Glomerular visceral epithelial cell (primary cell): ENCODE measurements around the gene PPY.
A peak's percentile ranks its signal among the peaks of the same experiment; 100 is the strongest.
"Not testable (repeated sequence)": the region's sequence is repeated elsewhere in the genome, so short reads cannot be mapped to it uniquely, and the experiment has no call there.

Source experiments
- DNase-seq: peaks from one replicate; pipeline ENCODE4 v3.0.0-alpha.2; 2016; ENCODE audit errors: extremely low spot score

PPY gene

DNA sequence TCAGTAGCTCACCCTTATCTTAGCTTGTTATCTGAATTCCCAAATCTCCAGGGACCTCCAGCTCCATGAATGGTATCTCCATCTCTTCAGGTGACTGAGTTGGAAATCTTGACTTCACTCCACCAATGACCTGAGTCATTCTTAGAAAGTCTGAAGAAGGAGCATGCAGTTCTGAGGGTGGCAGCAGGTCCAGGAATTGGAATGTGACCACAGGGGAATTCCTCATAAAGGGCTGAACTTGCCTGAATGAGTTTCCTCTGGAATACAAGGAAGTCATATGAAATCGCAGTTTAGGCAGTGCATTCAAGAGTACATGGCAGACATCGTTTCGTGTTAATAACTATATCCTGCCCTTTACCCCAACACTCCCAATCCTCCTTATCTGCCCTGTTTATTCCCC, 24.0 kb upstream of the PPY start:
- DNase-seq = peak; percentile 70

DNA sequence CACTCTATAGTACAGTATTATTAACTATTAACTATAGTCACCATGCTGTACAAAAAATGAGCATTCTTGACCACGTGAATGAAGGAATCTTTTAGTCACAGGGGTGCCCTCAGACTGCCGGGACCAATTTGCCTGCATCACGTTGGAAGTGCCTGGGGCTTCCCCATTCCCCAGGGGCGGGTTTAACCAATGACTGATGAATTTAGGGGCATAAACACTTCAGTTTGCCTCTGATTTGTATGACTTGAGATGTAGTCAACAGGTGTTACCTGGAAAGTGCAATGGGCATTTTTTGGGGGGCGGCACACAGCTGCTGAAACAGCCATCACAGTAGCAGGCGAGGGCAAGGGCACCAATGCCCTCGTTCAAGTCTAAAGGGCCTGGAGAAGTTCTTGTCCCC, 20.2 kb upstream of the PPY start:
- no peak for DNase-seq

DNA sequence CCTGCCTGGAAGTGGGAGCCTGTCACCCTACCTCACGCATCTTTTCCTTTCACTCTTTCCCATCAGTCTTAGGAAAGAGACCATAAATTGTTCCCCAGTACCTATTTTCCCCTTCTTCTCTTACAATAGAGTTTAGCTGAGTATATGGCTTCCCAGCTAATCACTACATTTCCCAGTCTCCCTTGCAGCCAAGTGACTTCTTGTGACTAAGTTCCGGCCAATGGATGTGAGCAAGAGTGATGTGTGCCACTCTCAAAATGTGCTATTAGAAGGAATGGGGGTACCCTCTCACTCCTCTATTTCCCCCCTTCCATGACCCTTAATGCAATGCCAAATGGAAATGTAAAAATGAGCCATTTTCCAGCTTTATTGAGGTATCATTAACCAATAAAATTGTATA, 19.7 kb upstream of the PPY start:
- DNase-seq = no peak

DNA sequence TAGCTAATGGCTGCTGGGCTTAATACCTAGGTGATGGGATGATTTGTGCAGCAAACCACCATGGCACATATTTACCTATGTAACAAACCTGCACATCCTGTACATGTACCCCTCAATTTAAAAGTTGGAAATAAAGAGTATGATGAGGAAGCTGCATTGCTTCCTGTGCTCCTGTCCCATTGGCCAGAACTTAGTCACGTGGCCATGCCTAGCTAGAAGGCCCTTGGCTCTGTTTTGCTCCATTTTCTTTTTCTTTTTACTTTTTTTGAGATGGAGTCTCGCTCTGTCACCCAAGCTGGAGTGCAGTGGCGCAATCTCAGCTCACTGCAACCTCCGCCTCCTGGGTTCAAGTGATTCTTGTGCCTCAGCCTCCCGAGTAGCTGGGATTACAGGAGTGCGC, 19.0 kb upstream of the PPY start:
- DNase-seq = not testable (repeated sequence)

DNA sequence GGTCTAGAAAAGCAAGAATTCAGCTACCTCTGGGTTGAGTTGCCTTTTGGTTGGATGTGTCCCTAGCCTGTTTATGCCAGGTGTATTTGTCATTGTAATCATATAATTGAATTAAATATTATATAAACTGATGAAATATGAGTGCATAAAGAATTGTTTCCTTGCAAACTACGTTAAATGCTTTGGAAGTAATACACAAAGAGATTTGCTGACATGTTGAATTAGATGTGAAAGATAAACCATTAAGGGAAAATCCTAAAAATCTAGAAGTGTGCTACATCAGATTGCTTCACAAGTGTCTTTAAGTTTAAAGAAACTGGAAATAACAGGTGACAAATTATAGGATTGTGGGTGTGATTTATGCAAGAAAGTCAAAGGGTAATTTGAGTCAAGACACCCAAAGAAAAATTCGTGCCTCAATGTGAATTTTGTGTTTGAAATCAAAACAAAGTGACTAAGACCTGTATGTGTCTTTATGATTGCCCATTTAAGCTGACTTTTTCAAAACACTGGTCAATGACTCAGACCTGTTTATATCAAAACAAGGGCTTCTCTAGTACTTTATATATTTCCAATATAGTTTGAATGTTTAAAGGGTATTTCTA, 16.6 kb upstream of the PPY start:
- no peak for DNase-seq

DNA sequence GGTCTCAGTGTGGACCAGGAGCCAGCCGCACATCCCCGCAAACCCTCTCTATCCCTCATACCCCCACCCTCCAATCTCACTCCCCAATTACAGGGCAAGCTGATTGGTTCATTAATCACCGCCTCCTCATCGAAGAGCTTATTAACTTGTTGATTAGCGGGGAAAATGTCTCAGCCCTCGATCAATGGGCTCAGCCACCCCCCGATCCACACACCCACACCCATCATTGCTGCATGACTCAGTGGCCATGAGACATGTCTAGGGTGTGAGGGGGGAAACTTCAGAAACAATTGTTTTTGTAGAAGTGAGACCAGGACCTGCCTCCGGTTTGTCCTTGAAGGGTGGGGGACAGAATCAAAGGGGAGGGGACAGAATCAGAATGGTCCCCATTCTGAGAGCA, 13.9 kb upstream of the PPY start:
- DNase-seq = no peak

DNA sequence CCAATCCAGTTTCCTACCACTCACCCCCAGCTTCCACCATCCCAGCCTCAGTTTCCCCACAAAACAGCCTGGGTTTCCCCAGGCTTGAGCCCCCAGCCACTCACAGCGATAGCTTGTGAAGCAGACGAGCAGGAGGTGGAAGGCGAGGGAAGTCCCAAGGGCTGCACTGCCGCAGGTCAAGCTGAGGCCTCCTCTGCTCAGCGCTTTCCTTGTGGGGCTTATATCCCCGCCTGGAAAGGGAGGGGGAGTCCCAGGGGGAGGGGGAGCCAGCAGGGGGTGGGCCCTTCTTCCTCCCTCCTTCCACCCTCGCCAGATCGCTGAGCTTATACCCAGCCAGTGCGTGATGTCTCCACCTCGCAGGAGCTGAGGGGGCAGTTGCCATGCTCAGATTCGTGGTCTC, 11.5 kb upstream of the PPY start, which contains the start of gene PYY:
PYY (minus strand) TSS at position 195 of the 400 bp plus-strand sequence. CDS start 457 bp downstream, outside the sequence.
- no peak for DNase-seq

DNA sequence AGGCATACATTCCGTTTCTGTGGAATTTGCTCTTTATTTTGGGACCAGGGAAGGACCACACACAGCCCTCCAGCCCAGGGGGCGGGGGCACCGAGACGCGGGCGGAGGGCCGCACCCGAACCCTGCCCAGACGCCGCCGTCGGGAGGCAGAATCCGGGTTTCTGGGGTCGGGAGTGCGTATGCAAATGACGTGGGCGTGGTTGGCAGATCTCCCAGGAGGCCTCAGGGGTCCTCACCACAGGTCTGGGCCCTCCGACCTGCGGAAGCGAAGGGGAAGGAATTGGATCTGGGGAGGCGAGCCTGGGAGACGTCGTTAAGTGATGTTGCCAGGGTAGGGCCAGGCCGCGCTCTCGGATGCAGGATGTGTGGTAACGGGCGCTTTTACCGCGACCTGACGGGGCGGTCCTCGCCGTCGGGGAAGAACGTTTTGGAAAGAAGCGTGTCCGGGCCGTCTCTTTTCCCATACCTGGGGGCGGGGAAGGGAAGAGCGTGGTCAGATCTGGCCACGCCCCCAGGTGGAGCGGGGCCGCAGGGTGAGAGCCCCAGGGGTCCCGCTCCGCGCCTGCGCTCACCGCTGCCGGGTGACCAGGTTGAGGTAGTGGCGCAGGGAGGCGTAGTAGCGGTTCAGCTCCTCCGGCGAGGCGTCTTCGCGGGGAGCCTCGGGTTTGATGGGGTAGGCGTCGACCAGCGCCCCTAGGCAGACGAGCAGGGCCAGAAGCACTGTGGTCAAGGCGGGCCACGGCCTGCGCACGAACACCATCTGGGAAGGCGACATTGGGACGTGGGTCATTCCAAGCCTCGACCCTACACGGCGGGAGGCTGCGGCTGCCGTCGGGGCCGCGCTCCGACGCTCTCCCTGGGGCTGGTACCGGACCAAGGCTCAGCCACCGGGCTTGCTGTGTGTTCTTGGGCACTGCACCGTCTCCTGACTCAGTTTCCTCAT, 10.7 kb upstream of the PPY start:
- DNase-seq = no peak

DNA sequence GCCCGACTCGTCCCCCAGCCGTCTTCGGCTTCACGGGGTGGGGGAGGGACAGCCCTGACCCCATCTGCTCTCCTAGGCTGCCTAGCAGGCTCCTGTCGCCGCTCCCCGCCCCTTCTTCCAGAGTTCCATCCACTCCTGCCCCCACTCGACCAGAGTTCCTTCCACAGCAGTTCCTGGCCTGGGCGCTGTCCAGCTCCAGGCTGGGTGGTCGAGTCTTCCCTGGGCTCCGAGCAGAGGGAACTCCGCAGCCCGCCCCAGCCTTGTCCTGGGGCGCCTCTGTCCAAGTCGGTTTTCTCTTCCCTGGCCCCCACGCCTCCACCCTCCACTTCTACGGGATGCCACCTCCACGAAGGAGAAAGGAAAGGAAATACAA, 10.1 kb upstream of the PPY start:
- no peak for DNase-seq

DNA sequence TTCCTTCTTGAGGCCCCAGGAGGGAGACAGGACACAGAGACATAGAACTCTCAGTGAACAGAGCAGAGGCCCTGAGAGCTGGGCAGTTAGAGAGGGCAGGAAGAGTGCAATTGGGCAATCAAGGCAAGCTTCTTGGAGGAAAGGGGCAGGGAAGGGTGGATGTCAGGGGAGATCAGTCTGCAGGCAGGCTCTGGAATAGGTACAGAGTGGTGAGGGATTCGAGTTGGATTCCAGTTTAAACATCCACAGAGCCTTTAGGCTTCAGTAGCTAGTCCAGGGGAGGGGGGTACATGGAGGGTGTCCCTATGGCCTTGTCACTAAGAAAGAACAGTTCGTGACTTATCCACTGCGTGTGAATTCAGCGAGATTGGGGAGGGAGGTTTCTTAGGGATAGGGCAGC, 9.5 kb upstream of the PPY start:
- DNase-seq = no peak

DNA sequence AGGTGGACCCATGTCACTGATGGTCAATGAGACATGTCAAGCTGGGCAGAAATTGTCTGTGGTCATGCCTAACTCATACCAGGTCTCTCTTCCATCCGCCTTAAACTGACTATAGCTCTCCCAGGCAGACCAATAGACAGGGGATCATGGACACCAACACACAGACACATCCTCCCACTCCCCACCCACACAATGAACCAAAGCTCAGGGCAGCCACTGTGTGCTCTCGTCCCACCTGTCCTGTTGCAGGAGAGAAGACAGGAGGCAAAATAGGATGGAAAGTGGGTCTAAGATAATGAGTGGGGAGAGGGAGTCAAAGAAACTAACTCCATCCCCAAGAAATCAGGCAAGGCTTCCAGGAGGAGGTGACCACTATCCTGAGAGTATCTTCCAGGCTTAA, 8.3 kb upstream of the PPY start:
- DNase-seq = no peak

DNA sequence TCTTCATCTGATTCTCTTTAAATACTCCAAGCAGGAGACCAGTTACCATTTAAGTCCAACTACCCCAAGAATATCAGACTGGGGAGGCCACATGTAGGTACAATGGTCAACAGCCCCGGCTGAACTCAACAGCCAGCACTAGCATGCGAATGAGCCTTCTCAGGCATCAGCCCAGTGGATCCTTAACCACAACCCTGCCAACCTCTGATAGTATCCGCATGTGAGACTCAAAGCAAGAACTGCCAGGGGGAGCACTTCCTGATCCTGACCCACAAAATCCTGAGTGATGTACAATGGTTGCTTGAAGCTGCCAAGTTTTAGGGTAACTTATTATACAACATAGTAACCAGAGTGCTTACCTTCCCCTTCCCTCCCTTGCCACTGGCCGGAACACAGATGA, 7.5 kb upstream of the PPY start:
- no peak for DNase-seq

DNA sequence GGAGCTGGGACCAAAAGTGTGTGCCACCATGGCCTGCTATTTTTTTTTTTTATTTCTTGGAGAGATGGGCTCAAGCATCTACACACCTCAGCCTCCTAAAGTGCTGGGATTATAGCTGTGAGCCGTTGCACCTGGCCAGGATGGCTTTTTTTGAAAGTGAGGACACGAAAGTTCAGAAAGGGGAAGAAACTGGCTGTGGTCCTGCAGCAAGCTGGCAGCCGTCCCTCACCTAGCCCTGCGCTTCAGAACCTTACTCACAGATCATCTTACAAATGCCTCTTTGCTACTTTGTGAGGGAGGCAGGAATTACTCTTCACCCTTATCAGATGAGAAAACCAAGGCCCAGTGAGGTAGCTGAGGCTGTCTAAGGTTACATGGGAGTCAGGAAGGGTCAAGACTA, 4.5 kb upstream of the PPY start:
- no peak for DNase-seq

DNA sequence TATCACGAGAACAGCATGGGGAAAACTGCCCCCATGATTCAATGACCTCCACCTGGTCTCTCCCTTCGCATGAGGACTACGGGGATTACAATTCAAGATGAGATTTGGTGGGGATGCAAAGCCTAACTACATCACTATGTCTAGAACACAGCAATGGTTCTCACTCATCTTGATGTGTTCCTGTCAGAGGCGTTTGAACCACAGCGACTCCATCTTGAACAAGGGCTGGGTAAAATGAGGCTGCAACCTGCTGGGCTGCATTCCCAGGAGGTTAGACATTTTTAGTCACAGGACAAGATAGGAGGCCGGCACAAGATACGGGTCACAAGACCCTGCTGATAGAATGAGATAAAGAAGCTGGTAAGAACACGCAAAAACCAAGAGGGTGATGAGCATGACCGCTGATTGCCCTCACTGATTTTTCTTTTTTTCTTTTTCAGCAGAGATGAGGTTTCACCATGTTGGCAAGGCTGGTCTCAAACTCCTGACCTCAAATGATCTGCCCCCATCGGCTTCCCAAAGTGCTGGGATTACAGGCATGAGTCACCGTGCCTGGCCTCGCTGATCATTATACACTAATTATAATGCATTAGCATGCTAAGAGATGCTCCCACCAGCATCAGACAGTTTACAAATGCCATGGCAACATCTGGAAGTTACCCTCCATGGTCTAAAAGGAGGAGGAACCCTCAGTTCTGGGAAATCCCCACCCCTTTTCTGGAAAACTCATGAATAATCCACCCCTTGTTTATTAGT, 3.0 kb upstream of the PPY start:
- no peak for DNase-seq

DNA sequence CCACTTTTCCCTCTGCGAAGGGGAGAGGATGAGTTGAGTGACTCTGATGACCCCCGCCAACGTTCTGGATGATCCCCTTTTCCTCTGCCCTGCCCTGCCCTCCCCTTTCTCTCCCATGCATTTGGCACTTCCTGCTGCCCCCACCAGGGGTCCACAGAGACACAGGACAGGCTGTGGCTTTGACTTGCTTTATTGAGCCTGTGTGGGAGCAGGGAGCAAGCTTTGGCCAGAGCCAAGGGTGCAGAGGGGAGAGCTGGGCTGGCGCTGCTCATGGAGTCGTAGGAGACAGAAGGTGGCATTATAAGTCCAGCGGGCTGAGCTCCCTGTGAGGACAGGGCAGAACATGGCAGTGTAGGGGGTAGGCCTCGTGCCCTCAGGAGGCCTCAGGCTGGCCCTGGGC, 1.6 kb downstream of the PPY start:
- DNase-seq = peak; percentile 48

DNA sequence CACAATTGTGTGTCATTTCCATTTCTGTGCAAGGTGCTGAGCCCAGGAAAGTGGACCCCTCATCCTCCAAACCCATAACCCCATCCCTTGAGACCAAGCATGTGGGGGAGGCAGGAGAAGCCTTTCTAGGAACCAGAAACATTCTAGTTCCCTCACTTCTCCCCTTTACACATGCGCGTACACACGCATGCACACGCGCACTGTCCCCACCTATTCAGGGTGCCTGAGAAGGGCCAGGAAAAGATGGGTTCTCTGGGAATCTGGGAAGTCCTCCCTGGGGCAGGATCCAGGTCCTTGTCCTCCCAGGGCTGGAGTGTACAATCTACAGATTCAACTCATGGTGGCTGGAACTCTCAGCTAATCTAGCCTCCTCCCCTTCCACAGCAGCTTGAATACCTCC, 2.4 kb downstream of the PPY start:
- no peak for DNase-seq

DNA sequence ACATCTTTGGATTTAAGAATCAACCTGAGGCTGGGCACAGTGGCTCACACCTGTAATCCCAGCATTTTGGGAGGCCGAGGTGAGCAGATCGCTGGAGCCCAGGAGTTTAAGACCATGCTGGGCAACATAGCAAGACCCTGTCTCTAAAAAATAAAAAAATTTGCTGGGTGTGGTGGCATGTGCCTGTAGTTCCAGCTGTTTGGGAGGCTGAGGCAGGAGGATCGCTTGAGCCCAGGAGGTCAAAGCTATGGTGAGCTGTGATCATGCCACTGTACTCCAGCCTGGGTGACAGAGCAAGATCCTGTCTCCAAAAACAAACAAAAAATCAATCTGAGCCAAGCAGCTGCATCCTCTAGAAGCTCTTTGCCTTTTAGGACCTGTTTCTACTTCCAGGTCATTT, 2.8 kb downstream of the PPY start:
- not testable (repeated sequence) for DNase-seq

DNA sequence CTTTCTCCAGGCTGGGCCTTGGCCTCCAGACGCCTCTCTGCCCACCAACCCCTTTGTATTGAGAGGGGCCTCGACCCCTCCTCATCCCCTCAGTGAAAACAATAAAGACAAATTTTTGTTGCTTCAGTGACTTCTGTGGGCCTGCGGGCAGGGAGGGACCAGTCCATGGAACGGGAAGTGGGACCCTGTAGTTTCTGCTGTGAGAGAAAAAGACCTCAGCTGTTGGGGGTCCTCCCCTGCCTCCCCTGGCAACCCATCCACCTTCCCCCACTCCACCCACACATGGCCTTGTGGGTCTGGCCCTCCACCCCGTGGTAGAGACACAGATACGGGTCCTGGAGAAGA, 3.5 kb downstream of the PPY start:
- DNase-seq = no peak

DNA sequence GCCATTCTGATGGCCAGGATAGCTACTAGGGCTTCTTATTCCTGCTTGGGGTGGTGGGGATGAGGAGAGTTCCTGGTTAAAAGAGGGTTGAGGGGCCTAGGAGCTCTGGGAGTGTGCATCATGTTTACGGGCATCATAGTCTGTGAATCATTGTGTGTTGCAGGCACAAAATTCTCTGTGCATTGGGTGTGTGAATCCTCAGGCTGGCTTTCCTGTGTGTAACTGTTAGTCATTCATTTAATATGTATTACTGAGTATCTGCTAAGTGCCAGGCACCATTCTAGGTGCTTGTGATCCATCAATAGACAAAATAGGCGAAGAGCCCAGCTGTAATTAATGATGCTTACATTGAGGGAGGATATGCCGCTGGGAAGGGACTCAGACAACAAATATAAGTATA, 5.8 kb downstream of the PPY start:
- no peak for DNase-seq

DNA sequence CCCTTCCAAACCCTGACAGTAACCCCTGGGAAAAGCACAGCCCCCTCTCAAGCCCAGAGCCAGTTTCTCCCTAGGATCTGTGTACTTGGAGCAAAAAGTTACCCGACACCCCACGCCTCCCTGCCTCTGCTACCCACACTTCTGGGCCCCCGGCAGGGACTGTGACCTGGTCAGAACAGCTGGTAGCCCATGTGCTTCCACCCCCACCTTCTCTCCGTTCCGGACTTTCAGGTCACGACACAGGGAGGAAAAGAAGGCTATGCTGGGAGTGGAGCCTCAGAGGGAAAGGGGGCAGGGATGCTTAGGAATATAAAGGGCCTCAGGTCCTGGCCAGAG, 6.4 kb downstream of the PPY start:
- no peak for DNase-seq

DNA sequence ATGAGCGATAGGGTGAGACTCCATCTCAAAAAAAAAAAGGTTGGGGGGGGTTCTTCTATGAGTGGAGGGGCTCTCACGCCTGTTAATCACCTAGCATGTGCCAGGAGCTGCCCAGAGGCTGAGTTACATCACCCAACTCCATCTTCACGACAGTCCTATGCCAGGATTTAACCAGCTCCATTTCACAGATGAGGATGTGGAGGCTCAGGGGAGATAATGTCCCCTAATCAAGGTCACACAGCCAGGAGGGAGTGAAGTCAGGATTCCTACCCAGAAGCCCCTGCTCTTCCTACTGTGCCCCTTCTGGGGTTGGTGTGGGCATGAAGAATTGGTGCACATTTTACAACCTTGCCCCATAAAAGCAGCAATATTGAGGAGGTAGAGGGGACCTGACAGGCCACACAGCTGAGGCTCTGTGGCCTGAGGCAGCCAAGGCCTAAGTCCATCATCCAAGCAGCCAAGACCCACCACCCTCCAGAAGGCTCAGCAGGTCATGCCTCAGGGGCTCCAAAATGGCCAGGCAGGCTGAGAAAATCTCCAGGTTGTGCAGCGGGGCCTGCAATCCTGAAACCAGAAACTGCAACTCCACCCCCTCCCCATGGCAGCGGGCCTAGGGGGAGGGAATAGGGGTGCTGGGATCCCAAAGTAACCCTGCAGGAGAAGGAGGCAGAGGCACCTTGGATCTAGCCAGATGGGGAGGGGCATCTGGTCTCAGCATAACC, 6.9 kb downstream of the PPY start:
- DNase-seq = no peak

DNA sequence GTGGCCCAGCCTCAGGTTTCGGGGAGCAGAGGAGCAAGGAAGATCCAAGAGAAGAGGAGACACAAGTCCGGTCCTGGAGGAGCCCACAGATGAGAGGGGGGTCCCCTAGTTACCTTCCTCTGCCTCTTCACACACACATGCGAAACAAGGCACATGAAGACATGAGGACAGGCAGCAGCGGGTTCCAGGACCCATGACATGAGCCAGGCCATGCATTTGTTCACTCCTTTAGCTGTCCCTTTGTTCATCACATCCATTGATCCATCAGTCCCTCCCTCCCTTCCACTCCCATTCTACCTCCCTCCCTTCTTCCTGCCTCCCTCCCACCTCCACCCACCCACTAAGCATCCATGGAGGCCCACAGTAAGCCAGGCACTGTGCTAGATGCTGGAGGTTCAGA, 9.4 kb downstream of the PPY start:
- no peak for DNase-seq
